CD4-positive, alpha-beta T cell (primary cell): ENCODE data around the gene RPS19. TPM values are rescaled to one million over a fixed set of nuclear protein-coding genes. Genes with fewer than 3 reads are reported as not detected.
A peak's percentile ranks its signal among the peaks of the same experiment; 100 is the strongest.
"Not testable (repeated sequence)": the region's sequence is repeated elsewhere in the genome, so short reads cannot be mapped to it uniquely, and the experiment has no call there.

Experiments used
- ATAC-seq: fragments of 200-7000 bp; cut with Tn5 transposase; one replicate; pipeline ENCODE4 v1.10.0; 2022; ENCODE audit warnings: mild to moderate bottlenecking; ENCODE audit not compliant: poor library complexity
- CTCF ChIA-PET: fragments of 350-600 bp; sonication (Branson Sonifier 250); formaldehyde crosslinking; loops from one replicate; lab custom pipeline; 2021; ENCODE audit warnings: antibody characterized with exemption, inconsistent platforms; lab: Charles Lee
- POLR2A ChIA-PET: fragments of 350-600 bp; sonication (Branson Sonifier 250); formaldehyde crosslinking; loops from one replicate; lab custom pipeline; 2021; ENCODE audit warnings: antibody characterized with exemption, inconsistent platforms; lab: Charles Lee
- DNase-seq, 14 experiments: peaks; one replicate each; pipeline ENCODE4 v3.0.0-alpha.2; 2013 to 2020; ENCODE audit warnings: mixed read lengths in 2 of 14
- H3K27ac ChIP-seq, 2 donors: one replicate each; pipeline versions ENCODE4 v1.5.1 to v1.7.0; 2013; ENCODE audit warnings: low read length in 2 of 2, low read depth in 1 of 2, mild to moderate bottlenecking in 1 of 2
- H3K27me3 ChIP-seq, 2 experiments: 1 replicate in 1 of 2; 2 replicates in 1 of 2; pipeline versions ENCODE4 v1.6.1 to v1.7.0; 2013; ENCODE audit warnings: low read length in 2 of 2, control low read depth in 1 of 2, mild to moderate bottlenecking in 1 of 2, moderate library complexity in 1 of 2; ENCODE audit not compliant: insufficient read depth in 2 of 2, control insufficient read depth in 1 of 2
- H3K36me3 ChIP-seq: one replicate; pipeline ENCODE4 v1.6.1; 2013; ENCODE audit warnings: low read length, control low read depth; ENCODE audit not compliant: insufficient read depth
- H3K4me1 ChIP-seq: one replicate; pipeline ENCODE4 v1.6.1; 2013; ENCODE audit warnings: low read length, control low read depth; ENCODE audit not compliant: insufficient read depth
- H3K4me3 ChIP-seq: one replicate; pipeline ENCODE4 v1.5.1; 2013; ENCODE audit warnings: mild to moderate bottlenecking, low read length, moderate library complexity
- H3K9me3 ChIP-seq, 2 experiments: 1 replicate in 1 of 2; 2 replicates in 1 of 2; pipeline versions ENCODE4 v1.6.1 to v1.7.0; 2013; ENCODE audit warnings: low read length in 2 of 2, mild to moderate bottlenecking in 2 of 2, control low read depth in 1 of 2, moderate library complexity in 1 of 2; ENCODE audit not compliant: control insufficient read depth in 1 of 2, insufficient read depth in 1 of 2
- H3K27ac Mint-ChIP-seq: one replicate; pipeline ENCODE4 v1.8.0; 2020; ENCODE audit warnings: mixed read lengths
- H3K27me3 Mint-ChIP-seq: one replicate; pipeline ENCODE4 v1.8.0; 2021; ENCODE audit warnings: mixed read lengths
- H3K36me3 Mint-ChIP-seq: one replicate; pipeline ENCODE4 v1.8.0; 2021; ENCODE audit warnings: low read depth, mixed read lengths
- H3K4me1 Mint-ChIP-seq: one replicate; pipeline ENCODE4 v1.8.0; 2021; ENCODE audit warnings: low read depth, mixed read lengths
- H3K4me3 Mint-ChIP-seq: one replicate; pipeline ENCODE4 v1.8.0; 2020; ENCODE audit warnings: mild to moderate bottlenecking, mixed read lengths
- H3K9me3 Mint-ChIP-seq: one replicate; pipeline ENCODE4 v1.8.0; 2020; ENCODE audit warnings: mixed read lengths
- intact Hi-C, 2 experiments: fragments of 100-400 bp; cut with DNase I in 1 of 2; cut with micrococcal nuclease in 1 of 2; formaldehyde crosslinking; loops; one replicate each; pipeline versions ENCODE4 v1.15.1 to v1.9.0; 2023 to 2025; cut with DNase I, micrococcal nuclease
- total RNA-seq, 174 experiments: library from RNA in 2 of 174; stranded (reverse) in 2 of 174; gene quantifications; one replicate each; pipeline ENCODE4 v1.2.3 and lab custom pipeline; 2021 to 2026
- TF ChIP-seq, protein P1 (sequence below): fragments of 200-600 bp; IDR thresholded peaks from one replicate; pipeline ENCODE4 v1.8.0; 2022; ENCODE audit warnings: antibody characterized with exemption, mild to moderate bottlenecking

The RPS19 gene
- total RNA-seq, 2 experiments from 2014 or later: 3,668 to 3,697 TPM

DNA sequence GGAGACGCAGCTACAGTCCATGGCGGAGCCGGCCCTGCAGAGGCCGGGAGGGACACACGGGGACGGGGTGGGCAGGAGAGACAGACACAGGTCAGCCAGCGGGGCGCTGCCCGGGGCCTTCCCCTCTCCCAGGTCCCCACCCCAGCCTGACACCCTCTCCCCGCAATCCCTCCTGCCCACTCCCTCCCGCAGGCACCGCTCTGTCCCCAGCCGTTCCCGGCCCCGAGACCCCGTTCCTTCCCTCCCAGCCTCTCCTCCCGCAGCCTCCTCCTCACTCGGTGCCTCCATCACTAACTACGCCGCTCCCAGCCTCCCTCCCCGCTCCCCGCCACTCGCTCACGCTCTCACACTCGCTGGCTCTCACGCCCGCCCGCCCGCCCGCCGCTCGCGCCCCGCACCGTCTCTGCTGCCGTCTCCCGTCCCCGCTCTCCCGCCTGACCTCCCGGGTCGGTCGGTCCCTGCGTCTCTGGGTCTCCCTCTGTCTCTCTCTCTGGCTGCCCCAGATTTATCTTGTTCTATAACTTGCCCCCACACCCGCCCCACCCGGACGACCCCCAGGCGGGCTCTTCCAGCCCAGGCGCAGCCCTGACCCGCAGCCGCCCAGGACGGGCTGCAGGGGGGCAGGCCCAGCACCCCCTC is 53.0 kb downstream of the RPS19 start:
- Mint-ChIP-seq H3K27me3 (peaks cover 10% of the 10 kb centered on the region), H3K27ac (peak overlapping the region; percentile 87), H3K4me3 (no peak overlapping the region), H3K4me1 (peaks cover 37% of the 10 kb centered on the region), H3K36me3 (no peaks in the 10 kb centered on the region), H3K9me3 (no peaks in the 10 kb centered on the region)
- DNase-seq (peak in 3 of 14 experiments; percentile 50 to 58 (median 55)), ATAC-seq (peak; percentile 35)
- no peak overlapping the region for H3K27ac ChIP-seq
- H3K36me3 ChIP-seq: no peaks in the 10 kb centered on the region
- no peaks in the 10 kb centered on the region for H3K9me3 ChIP-seq
- no peak overlapping the region for H3K4me3 ChIP-seq
- CTCF ChIA-PET: no interaction called here
- intact Hi-C loops: loop anchor here in 1 of 2 experiments (2.0 kb wide), 1 partner anchor 16 kb away; the partner anchor contains the start of gene ERFL
- POLR2A ChIA-PET: interaction anchor here (1.5 to 8.3 kb wide), 7 partner anchors 13 to 53 kb away, joined by 5 to 92 read pairs (median 10); partner anchors contain the start of genes CD79A, ERFL and RPS19
- peaks cover 68% of the 10 kb centered on the region for H3K4me1 ChIP-seq
- TF ChIP-seq, protein P1, sequence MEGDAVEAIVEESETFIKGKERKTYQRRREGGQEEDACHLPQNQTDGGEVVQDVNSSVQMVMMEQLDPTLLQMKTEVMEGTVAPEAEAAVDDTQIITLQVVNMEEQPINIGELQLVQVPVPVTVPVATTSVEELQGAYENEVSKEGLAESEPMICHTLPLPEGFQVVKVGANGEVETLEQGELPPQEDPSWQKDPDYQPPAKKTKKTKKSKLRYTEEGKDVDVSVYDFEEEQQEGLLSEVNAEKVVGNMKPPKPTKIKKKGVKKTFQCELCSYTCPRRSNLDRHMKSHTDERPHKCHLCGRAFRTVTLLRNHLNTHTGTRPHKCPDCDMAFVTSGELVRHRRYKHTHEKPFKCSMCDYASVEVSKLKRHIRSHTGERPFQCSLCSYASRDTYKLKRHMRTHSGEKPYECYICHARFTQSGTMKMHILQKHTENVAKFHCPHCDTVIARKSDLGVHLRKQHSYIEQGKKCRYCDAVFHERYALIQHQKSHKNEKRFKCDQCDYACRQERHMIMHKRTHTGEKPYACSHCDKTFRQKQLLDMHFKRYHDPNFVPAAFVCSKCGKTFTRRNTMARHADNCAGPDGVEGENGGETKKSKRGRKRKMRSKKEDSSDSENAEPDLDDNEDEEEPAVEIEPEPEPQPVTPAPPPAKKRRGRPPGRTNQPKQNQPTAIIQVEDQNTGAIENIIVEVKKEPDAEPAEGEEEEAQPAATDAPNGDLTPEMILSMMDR: no peak
- H3K27me3 ChIP-seq: peaks cover 38 to 42% of the 10 kb centered on the region in 2 experiments

DNA sequence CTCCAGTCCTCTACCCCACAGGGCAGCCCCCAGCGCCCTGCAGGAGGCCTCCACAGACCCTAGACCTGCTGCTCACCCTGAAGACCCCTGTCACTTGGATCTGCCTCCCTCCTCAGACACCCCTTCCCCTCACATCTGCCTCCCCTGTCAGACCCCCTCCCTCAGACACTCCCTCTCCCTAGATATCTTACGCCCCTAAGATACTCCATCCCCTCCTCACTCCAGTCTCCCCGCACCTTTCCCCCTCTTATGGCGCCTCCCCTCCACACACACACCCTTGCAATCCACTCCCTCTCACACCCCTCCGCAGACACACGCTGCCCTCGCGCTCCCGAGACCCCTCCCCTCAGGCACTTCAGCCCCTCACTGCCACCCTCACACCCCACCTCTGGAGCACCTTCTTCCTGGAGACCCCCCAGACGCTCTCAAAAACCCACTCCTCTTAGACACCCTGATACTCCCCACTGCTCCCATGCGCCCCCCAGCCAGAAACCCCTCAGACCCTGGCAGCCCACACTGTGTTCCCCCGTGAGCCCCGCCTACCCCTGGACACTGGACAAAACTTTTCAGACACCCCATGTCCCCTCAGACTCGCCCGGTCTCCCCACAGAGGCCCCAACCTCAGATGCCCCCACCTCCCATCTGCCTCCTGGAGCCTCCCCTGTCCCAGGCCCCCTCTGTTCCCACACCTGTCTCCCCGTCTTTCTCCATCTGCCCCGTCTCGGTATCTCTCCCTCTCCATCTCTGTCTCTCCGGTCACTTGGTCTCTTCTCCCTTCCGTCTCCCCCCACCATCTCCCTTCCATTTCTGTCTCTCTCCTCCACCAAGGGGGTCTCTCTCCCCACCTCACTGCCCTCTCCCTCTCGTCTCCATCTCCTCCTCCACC is 53.7 kb downstream of the RPS19 start:
- CTCF ChIA-PET: no interaction called here
- ATAC-seq (peak; percentile 11), DNase-seq (no peak)
- no peaks in the 10 kb centered on the region for H3K9me3 Mint-ChIP-seq
- Histone ChIP-seq H3K9me3 (no peaks in the 10 kb centered on the region), H3K4me1 (peaks cover 69% of the 10 kb centered on the region), H3K27ac (no peak overlapping the region), H3K27me3 (peaks cover 42 to 44% of the 10 kb centered on the region in 2 experiments), H3K4me3 (no peak overlapping the region), H3K36me3 (no peaks in the 10 kb centered on the region)
- no peaks in the 10 kb centered on the region for H3K36me3 Mint-ChIP-seq
- TF ChIP-seq, protein P1: no peak
- peaks cover 10% of the 10 kb centered on the region for H3K27me3 Mint-ChIP-seq
- peak overlapping the region; percentile 23 for H3K4me3 Mint-ChIP-seq
- H3K27ac Mint-ChIP-seq: no peak overlapping the region
- intact Hi-C loops: loop anchor here in 1 of 2 experiments (2.0 kb wide), 1 partner anchor 15 kb away; the partner anchor contains the start of gene ERFL
- POLR2A ChIA-PET: no interaction called here
- H3K4me1 Mint-ChIP-seq: peaks cover 37% of the 10 kb centered on the region

DNA sequence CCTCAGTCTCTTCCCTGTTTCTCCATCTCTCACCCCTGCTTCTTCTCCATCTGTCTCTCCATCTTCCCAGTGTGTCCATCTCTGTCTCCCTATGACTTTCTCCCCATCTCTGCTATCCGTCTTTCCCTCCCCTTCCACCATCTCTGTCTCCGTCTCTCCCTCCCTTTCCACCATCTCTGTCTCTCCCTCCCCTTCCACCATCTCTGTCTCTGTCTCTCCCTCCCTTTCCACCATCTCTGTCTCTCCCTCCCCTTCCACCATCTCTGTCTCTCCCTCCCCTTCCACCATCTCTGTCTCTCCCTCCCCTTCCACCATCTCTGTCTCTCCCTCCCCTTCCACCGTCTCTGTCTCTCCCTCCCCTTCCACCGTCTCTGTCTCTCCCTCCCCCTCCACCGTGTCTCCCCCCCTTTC is 54.4 kb downstream of the RPS19 start:
- peaks cover 65% of the 10 kb centered on the region for H3K4me1 ChIP-seq

More for the DNA sequence above, 54.4 kb downstream of the RPS19 start:
- H3K27me3 ChIP-seq: peaks cover 42 to 44% of the 10 kb centered on the region in 2 experiments
- intact Hi-C loops, POLR2A ChIA-PET, H3K4me3 ChIP-seq, H3K27ac Mint-ChIP-seq, H3K9me3 ChIP-seq, H3K36me3 ChIP-seq, H3K27ac ChIP-seq, DNase-seq, H3K9me3 Mint-ChIP-seq, ATAC-seq, CTCF ChIA-PET, H3K36me3 Mint-ChIP-seq: not testable (repeated sequence)
- peaks cover 37% of the 10 kb centered on the region for H3K4me1 Mint-ChIP-seq
- peak overlapping the region; percentile 35 for H3K4me3 Mint-ChIP-seq
- peaks cover 10% of the 10 kb centered on the region for H3K27me3 Mint-ChIP-seq
